K562 (cell line): ENCODE data around the gene PLEKHF1. TPM values are rescaled to one million over a fixed set of nuclear protein-coding genes. Genes with fewer than 3 reads are reported as not detected.

Experiments
- DNMT1 ChIP-seq: fragments of 450-650 bp; IDR thresholded peaks from 2 replicates; pipeline ENCODE4 v1.6.1; 2016; ENCODE audit warnings: antibody characterized with exemption, mild to moderate bottlenecking
- DPF2 ChIP-seq: fragments of 450-650 bp; IDR thresholded peaks from 2 replicates; pipeline ENCODE4 v1.6.1; 2016
- ELK3 ChIP-seq: fragments of 450-650 bp; formaldehyde crosslinking; IDR thresholded peaks from 2 replicates; pipeline ENCODE4 v1.4.0; 2020; ENCODE audit warnings: mild to moderate bottlenecking
- KLF13 ChIP-seq: fragments of 450-650 bp; IDR thresholded peaks from 2 replicates; pipeline ENCODE4 v1.6.1; 2016; ENCODE audit warnings: missing genetic modification characterization, low read depth, mild to moderate bottlenecking, missing compliant biosample characterization, moderate library complexity, borderline replicate concordance
- LCOR ChIP-seq: sonication (generic); formaldehyde crosslinking; IDR thresholded peaks from 2 replicates; pipeline ENCODE4 v1.8.0; 2022; ENCODE audit warnings: mild to moderate bottlenecking, missing genetic modification reagents
- MTA1 ChIP-seq: fragments of 450-650 bp; IDR thresholded peaks from 2 replicates; pipeline ENCODE4 v1.6.1; 2017; ENCODE audit warnings: borderline replicate concordance
- MYBL2 ChIP-seq, 2 experiments: fragments of 450-650 bp in 1 of 2; sonication (generic) in 1 of 2; formaldehyde crosslinking in 1 of 2; IDR thresholded peaks; 2 replicates each; pipeline versions ENCODE4 v1.6.1 to v1.8.1; 2017 to 2022; ENCODE audit warnings: borderline replicate concordance in 1 of 2, inconsistent platforms in 1 of 2, low read depth in 1 of 2, mild to moderate bottlenecking in 1 of 2, missing genetic modification reagents in 1 of 2, moderate library complexity in 1 of 2
- NKRF ChIP-seq: fragments of 450-650 bp; IDR thresholded peaks from 2 replicates; pipeline ENCODE4 v1.6.1; 2016; ENCODE audit warnings: borderline replicate concordance
- PYGO2 ChIP-seq: fragments of 450-650 bp; IDR thresholded peaks from 2 replicates; pipeline ENCODE4 v1.6.1; 2016; ENCODE audit warnings: mild to moderate bottlenecking, missing genetic modification characterization, moderate library complexity, missing compliant biosample characterization
- RB1 ChIP-seq: fragments of 450-650 bp; IDR thresholded peaks from 2 replicates; pipeline ENCODE4 v1.6.1; 2017; ENCODE audit warnings: low read depth, mild to moderate bottlenecking
- TBL1XR1 ChIP-seq, 2 experiments: IDR thresholded peaks; 2 replicates each; pipeline ENCODE4 v1.6.1; 2012; ENCODE audit warnings: improper control_type of control experiment in 2 of 2, low read length in 2 of 2, mild to moderate bottlenecking in 1 of 2
- TCF15 ChIP-seq: fragments of 250-450 bp; sonication (Bioruptor Pico); IDR thresholded peaks from 2 replicates; pipeline ENCODE4 v1.8.0; 2022; ENCODE audit warnings: moderate library complexity, mild to moderate bottlenecking, inconsistent platforms
- TGIF2 ChIP-seq: sonication (generic); formaldehyde crosslinking; IDR thresholded peaks from 2 replicates; pipeline ENCODE4 v1.8.1; 2022; ENCODE audit warnings: mild to moderate bottlenecking, missing genetic modification reagents, moderate library complexity
- ZNF197 ChIP-seq: fragments of 200-800 bp; sonication (Bioruptor generic); IDR thresholded peaks from 2 replicates; pipeline ENCODE4 v1.6.1; 2016; ENCODE audit warnings: low read depth, missing genetic modification characterization, missing compliant biosample characterization
- ZNF239 ChIP-seq: fragments of 250-450 bp; sonication (Bioruptor Pico); IDR thresholded peaks from 2 replicates; pipeline ENCODE4 v1.4.0; 2020; ENCODE audit warnings: mild to moderate bottlenecking
- ZNF609 ChIP-seq: sonication (generic); formaldehyde crosslinking; IDR thresholded peaks from 2 replicates; pipeline ENCODE4 v1.8.1; 2023; ENCODE audit warnings: missing genetic modification reagents, mild to moderate bottlenecking, borderline replicate concordance
- polyA plus RNA-seq, 8 experiments: library from polyadenylated mRNA; depleted of rRNA in 4 of 8; stranded (reverse) in 5 of 8; unstranded in 3 of 8; fragments of >200 nt; fragmentation: Nextera tagmentation in 2 of 8; fragmentation: Illumina TruSeq in 1 of 8; extraction: Ambion mirVana in 2 of 8; extraction: Trizol in 1 of 8; gene quantifications; 2 replicates each; pipeline versions ENCODE4 v1.2.1 to v1.2.3, GENCODE V29; 2011 to 2014; ENCODE audit warnings: inconsistent platforms in 1 of 8, missing spikeins in 1 of 8
- total RNA-seq, 7 experiments: library from RNA; depleted of rRNA in 6 of 7; stranded (reverse); fragments of >200 nt in 6 of 7; fragmentation: Illumina TruSeq in 2 of 7; extraction: Trizol in 2 of 7; gene quantifications; 2 replicates each; pipeline versions ENCODE4 v1.2.1 to v1.2.3, GENCODE V29; 2011 to 2021; ENCODE audit warnings: low replicate concordance in 1 of 7

The PLEKHF1 gene
- total and polyA plus RNA-seq, 9 of the 15 experiments (the other 6 are each of a cell fraction or from before 2014, with no cell fraction given): 0.07 to 13.4 (median 3.9) TPM; not detected in 1

- TF ChIP-seq MTA1: peak; percentile 66; the same call in 1 of the 2 replicates
- no peak for TF ChIP-seq KLF13
- TF ChIP-seq MYBL2 (IDR thresholded peaks at IDR 0.05; ENCODE audit: low read depth): no peak
- TF ChIP-seq MYBL2 (CRISPR knock-in tag; IDR thresholded peaks at IDR 0.05; ENCODE audit: borderline replicate concordance): no peak
- TF ChIP-seq LCOR: no peak
- no peak for TF ChIP-seq DNMT1
- TF ChIP-seq ZNF609 (CRISPR knock-in tag): no peak
- no peak for TF ChIP-seq ELK3
- TF ChIP-seq ZNF197 (CRISPR knock-in tag): no peak
- TF ChIP-seq TGIF2 (CRISPR knock-in tag): no peak
- 0 out of 2 replicates have a peak, but pooled peaks have one; percentile 30 for TF ChIP-seq RB1
- peak in 1 of 2 experiments; percentile 60; a peak in 1 of 4 replicates for TF ChIP-seq TBL1XR1 (IDR thresholded peaks at IDR 0.05; ENCODE audit: low read length in 2 of 2)
- no peak for TF ChIP-seq NKRF
- TF ChIP-seq DPF2: 0 out of 2 replicates have a peak, but pooled peaks have one; percentile 43
- TF ChIP-seq ZNF239: peak; percentile 36; the same call in 1 of the 2 replicates
- no peak for TF ChIP-seq TCF15 (CRISPR knock-in tag)
- no peak for TF ChIP-seq PYGO2 (tag)
Observed at GRCh38 chr19:29690842-29691241, 25.6 kb downstream of the PLEKHF1 start (continued).
